Measurements from ENCODE around the gene TTLL7.

DNA sequence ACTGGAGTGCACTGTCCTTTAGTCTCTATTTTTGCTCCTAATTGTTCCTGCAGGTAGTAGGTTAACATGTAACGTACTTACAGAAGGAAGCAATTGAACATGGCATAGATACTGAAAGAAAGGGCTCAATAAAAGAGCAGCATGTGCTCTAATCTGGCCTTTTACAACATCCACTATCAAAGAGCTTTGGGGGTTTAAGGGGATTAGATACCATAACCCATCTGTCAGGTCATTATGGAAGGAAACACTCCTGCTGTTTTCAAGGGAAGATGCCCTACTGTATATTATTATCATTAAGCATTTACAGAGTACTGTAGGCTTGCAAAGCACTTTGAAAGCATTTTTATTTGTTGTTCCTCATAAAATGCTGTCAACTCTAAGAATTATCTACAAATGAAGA lies 152.8 kb downstream of the TTLL7 start:
- TF ChIP-seq, protein P1, sequence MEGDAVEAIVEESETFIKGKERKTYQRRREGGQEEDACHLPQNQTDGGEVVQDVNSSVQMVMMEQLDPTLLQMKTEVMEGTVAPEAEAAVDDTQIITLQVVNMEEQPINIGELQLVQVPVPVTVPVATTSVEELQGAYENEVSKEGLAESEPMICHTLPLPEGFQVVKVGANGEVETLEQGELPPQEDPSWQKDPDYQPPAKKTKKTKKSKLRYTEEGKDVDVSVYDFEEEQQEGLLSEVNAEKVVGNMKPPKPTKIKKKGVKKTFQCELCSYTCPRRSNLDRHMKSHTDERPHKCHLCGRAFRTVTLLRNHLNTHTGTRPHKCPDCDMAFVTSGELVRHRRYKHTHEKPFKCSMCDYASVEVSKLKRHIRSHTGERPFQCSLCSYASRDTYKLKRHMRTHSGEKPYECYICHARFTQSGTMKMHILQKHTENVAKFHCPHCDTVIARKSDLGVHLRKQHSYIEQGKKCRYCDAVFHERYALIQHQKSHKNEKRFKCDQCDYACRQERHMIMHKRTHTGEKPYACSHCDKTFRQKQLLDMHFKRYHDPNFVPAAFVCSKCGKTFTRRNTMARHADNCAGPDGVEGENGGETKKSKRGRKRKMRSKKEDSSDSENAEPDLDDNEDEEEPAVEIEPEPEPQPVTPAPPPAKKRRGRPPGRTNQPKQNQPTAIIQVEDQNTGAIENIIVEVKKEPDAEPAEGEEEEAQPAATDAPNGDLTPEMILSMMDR (IDR thresholded peaks at IDR 0.05), result no peak
- no peak for TF ChIP-seq EZH2 (IDR thresholded peaks at IDR 0.05; ENCODE audit: borderline replicate concordance, insufficient read depth, low read depth, low read length, poor library complexity, severe bottlenecking)

Data from B cell (primary cell).